Stimulated activated CD8-positive, alpha-beta memory T cell treated with anti-CD3 and anti-CD28 coated beads, Interleukin-2, amount 100 ng/mL, for 48 hours (primary cell): ENCODE results near the gene LRRC8E.

Experiments
- DNase-seq, 2 donors: peaks; one replicate each; pipeline ENCODE4 v3.0.0-alpha.2; 2020; ENCODE audit warnings: low read depth in 2 of 2

Gene LRRC8E

DNA sequence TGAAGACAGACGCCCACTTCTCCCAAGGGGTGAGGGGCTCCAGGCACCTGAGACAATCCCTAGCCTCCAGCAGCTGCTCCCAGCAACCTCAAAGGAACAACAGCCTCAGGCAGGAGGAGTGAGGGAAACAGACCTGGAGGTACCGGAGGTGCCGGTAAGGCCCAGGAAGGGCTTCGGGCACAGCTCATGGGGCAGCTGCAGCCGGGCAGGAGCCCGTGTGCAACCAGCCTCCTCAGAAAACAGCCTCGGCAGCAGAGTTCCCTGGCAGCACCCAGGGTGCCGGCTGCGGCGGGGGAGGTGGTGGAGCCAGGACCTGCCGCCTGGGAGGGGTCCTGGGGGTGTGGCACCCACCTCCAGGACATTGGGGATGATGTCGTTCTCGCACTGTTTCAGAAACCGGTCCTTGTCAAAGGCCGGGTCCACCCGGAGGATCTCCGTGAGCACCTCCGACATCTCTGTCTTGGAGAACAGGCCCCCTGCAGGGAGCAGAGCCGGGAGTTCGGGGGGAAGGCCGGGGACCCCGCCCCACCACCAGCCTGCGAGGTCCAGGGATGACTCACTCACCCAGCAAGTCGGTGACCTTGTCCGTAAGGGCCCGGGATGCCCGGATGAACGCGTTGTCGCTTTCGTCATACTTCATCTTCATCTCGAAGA lies 44.1 kb downstream of the LRRC8E start:
- DNase-seq = no peak

DNA sequence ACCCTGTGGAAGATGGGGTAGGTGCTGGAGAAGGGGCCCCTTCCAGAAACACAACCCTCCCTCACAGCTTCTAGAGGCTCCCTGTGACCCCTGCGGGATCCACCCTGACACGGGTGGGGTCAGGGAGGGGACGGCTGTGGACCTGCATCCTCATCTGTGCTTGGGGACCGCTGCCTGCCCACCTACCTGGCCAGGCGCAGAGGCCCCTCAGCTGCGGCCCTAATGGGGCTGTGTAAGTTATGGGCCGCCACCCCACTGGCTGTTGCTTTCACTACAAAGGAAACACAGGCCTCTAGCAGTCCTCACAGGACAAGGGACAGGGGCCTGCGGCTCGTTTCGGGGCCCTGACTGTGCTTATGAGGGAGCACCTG lies 44.6 kb downstream of the LRRC8E start:
- DNase-seq = no peak

DNA sequence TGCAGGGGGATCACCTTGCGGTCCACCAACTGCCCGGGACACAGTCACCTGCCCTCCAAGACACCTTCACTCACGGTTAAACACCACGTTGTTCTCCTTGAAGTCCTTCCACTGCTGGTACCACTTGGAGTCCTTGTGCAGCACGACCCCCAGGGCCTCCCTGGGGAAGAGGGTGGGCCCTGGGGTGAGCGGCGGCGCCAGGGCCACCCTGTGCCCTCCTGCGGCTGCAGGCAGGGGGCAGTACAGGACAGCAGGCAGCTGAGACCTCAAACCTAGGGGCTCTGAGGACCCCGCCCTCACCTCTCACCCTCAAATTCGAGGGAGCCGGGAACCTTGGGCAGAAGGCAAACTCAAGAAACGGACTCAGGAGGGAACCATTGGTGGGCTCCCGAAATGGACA lies 45.1 kb downstream of the LRRC8E start:
- no peak for DNase-seq

DNA sequence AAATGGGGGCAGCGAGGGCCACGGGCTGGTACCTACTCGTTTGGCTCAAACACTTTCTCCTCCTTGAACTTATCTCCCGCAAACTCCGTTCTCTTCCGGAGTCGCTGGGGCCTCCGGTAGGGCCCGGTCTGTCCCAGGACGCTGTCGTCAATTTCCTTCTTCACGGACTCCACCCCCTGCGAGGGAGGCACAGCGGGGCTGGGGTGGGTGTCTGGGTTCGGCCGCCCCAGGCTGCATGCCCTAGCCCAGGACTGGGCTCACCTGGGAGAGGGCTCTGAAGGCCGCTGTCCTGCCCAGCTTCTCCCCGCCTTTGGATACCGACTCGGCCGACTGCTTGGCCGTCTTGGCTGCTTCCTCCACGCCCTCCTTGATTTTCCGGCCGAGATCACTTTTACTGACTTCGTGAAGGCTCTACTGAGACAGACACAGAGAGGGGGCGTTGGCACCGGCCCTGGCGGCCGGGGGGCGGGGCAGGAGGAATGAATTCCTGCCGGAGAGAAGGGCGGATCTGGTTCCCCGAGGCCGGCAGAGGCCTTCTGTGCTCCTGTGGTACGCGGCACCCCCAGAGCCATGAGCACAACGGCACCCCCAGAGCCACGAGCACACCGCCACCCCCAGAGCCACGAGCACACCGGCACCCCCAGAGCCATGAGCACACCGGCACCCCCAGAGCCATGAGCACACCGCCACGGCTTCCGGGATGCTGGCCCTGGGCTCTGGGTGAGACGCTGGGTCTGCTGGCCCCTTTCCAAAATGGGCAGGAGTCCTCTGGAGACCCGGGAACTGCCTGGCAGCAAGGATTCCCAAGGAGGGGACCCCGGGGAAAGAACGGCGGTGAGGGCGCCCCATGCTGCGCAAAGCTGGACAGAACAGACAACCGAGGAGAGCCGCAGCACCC lies 45.8 kb downstream of the LRRC8E start:
- no peak for DNase-seq

DNA sequence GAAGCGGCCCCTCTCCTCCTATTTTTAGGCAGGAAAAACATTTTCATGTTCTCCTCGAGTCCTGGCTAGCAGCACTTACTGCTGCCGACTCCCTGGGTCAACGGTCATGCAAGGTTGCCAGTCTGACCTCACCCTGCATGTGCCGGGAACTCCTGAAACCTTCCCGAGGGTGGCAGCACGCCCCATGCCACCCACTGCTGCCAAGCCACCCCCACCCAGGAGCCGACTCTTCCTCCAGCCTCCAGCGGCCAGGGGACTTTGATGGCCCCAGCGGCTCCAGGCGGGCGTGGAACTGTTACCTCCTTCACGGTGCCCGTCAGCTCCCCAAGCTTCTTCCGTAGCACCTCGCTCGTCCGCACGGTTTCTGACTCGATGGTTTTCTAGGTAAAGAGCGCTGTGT lies 46.5 kb downstream of the LRRC8E start:
- DNase-seq = no peak

DNA sequence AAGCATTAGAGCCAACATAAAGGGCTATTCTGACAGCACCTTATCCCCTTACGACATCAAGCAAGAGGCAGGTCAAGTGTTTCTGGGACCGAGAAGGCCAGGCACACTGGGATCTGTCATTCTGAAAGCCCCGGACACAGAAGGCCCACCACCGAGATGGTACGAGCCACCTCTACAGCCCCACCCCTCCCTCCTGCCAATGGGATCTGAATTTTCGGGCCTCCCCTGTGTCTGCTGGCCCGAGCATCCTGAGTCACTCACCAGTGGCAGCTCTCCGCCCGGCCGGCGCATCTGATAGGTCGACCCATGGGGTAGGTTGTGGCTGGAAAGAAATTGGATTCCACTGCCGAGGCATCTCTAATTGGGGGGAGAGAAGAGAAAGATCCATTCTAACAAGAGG lies 52.5 kb downstream of the LRRC8E start:
- no peak for DNase-seq

DNA sequence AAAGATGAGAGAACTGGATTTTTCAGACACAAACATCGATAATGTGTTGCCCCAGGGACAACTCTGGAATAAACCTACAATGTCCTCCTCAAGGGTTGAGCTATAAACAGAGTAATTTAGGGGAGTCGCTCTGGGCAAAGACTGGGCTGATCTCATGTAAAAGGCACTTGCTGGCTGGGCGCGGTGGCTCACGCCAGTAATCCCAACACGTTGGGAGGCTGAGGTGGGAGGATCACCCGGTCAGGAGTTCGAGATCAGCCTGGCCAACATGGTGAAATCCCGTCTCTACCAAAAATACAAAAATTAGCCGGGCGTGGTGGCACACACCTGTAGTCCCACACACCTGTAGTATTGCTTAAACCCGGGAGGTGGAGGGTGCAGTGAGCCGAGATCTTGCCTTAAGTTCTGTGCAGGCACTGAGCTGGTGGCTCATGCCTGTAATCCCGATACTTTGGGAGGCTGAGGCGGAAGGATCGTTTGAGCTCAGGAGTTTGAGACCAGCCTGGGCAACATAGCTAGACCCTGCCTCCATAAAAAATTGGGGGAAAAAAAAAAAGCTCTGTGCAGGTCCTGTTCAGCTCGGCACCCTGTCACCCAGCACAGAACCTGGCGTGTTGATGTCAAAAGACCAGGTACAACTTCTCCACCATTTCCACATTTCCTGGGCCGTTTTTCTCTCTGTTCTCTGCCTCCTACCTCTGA lies 53.7 kb downstream of the LRRC8E start:
- no peak for DNase-seq

DNA sequence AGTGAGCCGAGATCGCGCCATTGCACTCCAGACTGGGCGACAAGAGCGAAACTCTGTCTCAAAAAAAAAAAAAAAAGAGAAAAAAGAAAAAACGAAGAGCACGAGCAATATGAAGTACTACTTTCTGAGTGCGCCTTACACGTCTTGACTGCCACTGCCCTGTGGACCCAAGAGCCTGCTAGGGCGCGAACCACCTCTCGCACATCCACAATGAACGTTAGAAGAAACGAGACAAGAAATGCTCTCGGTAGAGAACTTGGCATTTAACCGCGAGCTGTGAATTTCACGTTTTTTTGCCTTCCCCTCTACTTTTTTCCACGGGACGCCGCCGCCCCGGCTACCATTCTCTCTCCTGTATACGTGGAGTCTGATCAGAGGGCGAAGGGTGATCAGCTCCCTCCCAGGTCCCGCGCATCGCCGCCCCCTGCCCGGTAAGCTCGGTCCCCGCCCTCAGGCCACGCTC lies 54.7 kb downstream of the LRRC8E start:
- no peak for DNase-seq

DNA sequence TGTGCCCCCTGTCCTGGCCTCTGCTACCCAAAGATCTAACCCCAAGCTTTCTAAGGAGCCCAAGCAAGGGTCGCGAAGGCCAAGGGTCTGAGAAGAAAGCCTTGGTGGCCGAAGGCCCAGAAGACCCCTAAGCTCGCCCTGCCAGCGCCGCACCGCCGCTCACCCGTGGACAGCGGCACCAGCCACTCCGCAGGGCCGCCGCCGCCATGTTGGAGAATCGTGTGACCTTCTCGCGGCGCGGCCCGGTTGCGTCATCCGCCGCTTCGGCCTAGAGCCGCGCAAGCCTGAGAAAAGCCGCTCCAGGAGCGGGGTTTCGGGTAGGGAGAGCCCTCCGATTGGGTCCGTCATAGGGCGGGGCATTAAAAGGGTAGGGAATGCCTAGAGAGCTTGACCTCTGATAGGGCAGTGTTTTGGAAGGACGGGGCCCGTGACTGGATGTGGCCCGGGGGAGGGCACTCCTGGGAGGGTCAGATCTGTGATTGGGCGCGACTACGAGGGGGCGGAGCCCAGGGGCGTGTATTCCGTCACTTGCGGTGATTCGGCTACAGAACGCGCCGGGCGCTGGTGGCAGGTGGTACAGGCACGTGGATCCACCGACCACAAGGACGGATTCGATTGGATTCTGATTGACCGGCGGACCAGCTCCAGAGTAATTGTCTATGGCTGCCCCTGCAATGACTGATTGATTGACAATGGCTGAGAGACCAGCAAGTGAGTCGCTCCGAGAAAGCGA lies 55.3 kb downstream of the LRRC8E start, which contains the start of gene TIMM44:
Gene TIMM44 (minus strand): TSS at position 223 of the 733 bp plus-strand sequence. CDS start 15 bp downstream, at position 208.
- peak; percentile 97 to 98 for DNase-seq

DNA sequence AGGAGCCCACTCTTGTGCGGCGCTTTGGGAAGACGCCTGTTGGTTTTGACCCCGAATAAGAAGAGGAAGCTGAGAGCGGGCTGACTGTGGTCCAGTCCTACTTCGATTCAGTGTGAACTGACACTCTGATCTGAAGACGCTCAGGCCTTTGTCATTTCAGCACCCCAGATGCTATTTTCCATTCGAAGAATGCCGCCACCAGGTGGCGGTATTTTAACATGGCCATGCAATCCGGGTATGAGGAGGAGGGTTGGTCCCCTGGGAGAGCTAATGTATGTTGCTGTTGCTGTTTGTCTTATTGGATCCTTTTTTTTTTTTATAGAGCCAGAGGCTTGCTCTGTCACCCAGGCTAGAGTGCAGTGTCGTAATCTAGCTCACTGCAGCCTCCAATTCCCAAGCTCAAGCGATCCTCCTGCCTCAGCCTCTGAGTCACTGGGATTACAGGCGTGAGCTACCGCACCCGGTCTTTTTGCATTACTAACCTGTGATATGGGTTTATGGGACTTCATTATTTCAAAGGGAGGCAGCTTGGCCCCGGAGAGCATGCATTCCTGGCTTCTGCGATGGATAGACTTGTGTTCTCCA lies 56.0 kb downstream of the LRRC8E start:
- peak; percentile 74 to 80 for DNase-seq

DNA sequence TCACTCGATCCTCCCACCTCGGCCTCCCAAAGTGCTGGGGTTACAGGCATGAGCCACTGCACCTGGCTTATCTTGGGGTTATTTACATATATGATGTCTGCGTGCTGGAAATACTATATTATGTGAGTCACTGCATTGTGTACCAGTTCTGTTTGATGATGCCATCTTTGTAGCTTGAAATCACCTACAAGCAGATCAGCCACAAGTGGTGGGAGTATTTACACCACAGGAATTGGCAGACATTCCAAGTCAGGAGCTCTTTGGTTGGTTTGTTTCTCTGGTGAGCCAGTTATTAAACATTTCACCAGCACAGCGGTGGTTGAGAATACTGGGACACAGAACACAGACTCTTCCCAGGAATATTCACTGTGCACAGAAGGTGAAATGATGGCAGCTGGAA lies 59.6 kb downstream of the LRRC8E start:
- no peak for DNase-seq
